ENCODE results near the gene LSM10.

Gene LSM10

GRCh38 chr1:36351227-36351977 lies 46.3 kb downstream of the LSM10 start:
- no peak for DNase-seq (ENCODE audit: low read depth in 2 of 2)

- peak in 1 of 2 donors; percentile 22 for DNase-seq (ENCODE audit: low read depth in 2 of 2)
These were observed 47.0 kb downstream of the LSM10 start for GRCh38 chr1:36350659-36351226.

GRCh38 chr1:36349839-36350238 lies 47.9 kb downstream of the LSM10 start:
- no peak for DNase-seq (ENCODE audit: low read depth in 2 of 2)

- no peak for DNase-seq (ENCODE audit: low read depth in 2 of 2)
These were observed 48.5 kb downstream of the LSM10 start for GRCh38 chr1:36349241-36349671.

DNA sequence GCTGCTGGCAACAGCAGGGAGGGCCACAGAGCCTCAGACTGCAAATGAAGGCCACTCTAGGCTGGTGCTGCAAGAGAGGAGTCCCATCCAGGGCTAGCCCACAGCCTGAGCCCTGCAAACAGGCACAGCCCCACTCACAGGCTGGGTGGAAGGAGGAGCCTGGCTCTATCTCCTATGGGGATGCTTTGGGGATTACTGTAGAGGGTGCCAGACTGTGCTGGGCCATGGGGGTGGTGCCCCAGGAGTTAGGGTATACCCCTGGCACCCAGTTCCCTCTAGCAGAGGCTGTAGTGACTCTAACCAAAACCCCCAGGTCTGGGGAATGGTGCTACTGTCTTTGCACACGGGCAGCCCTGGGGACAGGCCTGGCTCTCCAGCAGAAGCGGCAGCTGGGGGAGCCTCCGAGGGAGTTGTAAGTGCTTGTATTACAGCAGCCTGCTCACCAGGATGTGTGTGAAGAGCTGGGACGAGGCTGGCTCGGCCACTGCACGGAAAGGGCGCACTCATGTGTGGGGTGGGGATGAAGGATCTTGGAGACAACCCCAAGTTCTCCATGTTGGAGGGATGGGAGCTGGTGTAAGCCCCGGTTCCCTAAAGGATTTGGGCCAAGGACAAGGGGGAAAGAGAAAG lies 50.9 kb downstream of the LSM10 start:
- DNase-seq (ENCODE audit: low read depth in 2 of 2) = no peak

DNA sequence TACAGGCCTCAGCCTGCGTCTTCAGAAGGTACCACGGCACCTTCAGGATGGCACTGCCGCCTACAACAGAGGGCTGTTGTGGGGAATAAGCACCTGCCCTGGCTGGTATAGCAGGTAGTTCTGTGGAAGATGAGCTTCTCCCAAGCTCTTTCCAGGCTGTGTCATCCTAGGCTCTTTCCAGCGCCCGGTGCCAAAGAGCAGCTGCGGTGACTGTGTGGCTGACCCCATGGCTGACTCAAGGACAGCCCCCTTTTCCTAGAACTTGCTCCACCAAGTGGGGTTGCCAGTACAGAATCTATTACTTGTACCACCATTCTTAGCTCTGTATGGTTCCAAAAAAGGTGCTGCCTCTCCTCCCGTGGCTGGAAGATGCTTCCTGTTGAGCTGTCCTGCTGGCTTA lies 52.4 kb downstream of the LSM10 start:
- no peak for DNase-seq (ENCODE audit: low read depth in 2 of 2)

- DNase-seq (ENCODE audit: low read depth in 2 of 2) = no peak
These were observed 53.4 kb downstream of the LSM10 start for GRCh38 chr1:36344395-36344680.

- DNase-seq (ENCODE audit: low read depth in 2 of 2) = no peak
These were observed 53.9 kb downstream of the LSM10 start for GRCh38 chr1:36343651-36344394.
